Hematopoietic multipotent progenitor cell treated with erythropoietin and hydrocortisone succinate and interleukin-3 and kit ligand, for 17 days (in vitro differentiated cells): ENCODE results near the gene HOXD3.

ENCODE experiments used
- DNase-seq: peaks from one replicate; pipeline ENCODE4 v3.0.0-alpha.2; 2015; ENCODE audit warnings: low spot score

HOXD3 gene

DNA sequence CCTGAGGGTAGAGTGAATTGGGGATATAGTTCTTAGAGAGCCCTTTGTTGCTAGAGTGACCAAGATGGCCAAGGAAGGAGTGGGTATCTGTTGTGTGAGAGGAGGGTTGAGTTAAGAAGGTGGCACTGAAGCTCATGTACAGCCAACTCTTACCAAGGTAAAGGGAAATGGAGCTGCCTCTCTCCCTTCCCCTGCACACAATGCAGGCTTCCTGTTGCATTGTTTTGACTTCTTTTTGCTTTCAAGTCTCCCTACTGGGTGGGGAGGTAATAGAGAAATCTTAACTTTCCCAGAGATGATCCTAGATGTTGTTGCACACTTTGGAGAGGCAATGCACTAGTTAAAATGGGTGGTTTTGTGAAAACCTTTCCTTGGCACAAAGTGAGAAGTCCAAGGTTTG, 55.2 kb downstream of the HOXD3 start:
- DNase-seq: no peak

DNA sequence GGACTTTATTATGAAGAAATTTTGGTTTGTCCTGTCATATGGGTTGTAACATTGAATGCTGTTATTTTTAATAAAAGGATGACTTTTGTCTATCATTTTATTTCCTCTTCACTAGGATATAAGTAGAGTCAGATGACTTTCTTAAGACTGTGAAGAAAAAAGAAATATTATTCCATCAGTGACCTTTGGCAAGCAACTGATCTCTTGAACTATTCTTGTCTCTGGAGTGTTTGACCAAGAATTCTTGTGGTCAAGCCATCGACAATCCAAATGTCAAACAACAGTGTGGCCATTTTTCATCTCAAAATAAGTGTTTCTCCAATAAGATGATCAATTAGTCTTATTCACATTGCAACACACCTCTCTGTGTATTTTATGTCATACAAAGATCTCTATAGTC, 56.3 kb downstream of the HOXD3 start:
- no peak for DNase-seq
